Measurements from ENCODE around the gene FUS.
"Not testable (repeated sequence)": the region's sequence is repeated elsewhere in the genome, so short reads cannot be mapped to it uniquely, and the experiment has no call there.

Gene FUS

DNA sequence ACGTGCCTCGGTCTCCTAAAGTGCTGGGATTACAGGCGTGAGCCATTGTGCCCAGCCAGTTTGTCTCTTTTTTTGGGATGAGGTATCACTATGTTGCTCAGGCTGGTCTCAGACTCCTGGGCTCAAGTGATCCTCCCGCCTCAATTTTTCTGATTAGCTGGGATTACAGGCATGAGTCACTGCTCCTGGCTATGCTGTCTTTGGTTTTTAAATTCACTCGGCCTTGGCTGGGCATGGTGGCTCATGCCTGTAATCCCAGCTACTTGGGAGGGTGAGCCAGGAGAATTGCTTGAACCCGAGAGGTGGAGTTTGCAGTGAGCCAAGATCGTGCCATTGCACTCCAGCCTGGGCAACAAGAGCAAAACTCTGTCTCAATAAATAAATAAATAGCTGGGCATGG is 35.5 kb upstream of the FUS start:
- not testable (repeated sequence) for H3K4me3 ChIP-seq (ENCODE audit: low read length); DNase-seq (ENCODE audit: low read depth, low spot score); H3K27ac ChIP-seq (ENCODE audit: low read length); H3K27me3 ChIP-seq (ENCODE audit: control insufficient read depth, insufficient read depth, low read length); H3K9me3 ChIP-seq (ENCODE audit: control insufficient read depth, insufficient read depth, low read length); H3K36me3 ChIP-seq (ENCODE audit: control insufficient read depth, insufficient read depth, low read length)
- peaks cover 12% of the 10 kb centered on the region for H3K4me1 ChIP-seq (ENCODE audit: control insufficient read depth, insufficient read depth, low read length)
- no CpG with 5 or more reads among the region's 7 CpGs for WGBS (ENCODE audit: insufficient coverage, insufficient read length)

DNA sequence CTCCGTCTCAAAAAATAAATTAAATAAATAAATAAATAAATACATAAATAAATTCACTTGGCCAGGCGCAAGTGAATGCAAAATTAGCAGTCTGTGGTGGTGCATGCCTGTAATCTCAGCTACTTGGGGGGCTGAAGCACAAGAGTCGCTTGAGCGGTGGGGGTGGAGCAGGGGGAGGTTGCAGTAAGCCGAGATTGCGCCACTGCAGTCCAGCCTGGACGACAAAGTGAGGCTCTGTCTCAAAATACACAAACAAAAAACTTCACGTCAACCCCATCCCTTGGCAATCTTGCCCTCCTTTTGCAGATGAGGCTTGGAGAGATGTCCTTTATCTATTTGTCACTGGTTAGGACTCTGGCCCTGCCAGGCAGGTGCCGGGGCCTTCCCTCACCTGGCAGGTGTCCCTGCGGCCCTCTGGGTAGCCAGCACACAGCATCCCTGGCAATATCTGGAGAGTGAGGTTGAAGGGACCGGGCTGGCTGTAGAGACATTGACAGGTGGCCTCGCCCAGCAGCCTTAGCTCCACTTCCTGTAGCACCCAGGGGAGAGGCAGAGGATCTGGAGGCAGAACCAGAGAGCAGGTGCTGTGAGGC is 34.4 kb upstream of the FUS start:
- no peak for DNase-seq (ENCODE audit: low read depth, low spot score)
- no peak overlapping the region for H3K4me3 ChIP-seq (ENCODE audit: low read length)
- no peaks in the 10 kb centered on the region for H3K27me3 ChIP-seq (ENCODE audit: control insufficient read depth, insufficient read depth, low read length)
- no peak overlapping the region for H3K27ac ChIP-seq (ENCODE audit: low read length)
- H3K9me3 ChIP-seq (ENCODE audit: control insufficient read depth, insufficient read depth, low read length): no peaks in the 10 kb centered on the region
- WGBS (ENCODE audit: insufficient coverage, insufficient read length): no CpG with 5 or more reads among the region's 12 CpGs
- no peaks in the 10 kb centered on the region for H3K36me3 ChIP-seq (ENCODE audit: control insufficient read depth, insufficient read depth, low read length)
- H3K4me1 ChIP-seq (ENCODE audit: control insufficient read depth, insufficient read depth, low read length): peaks cover 14% of the 10 kb centered on the region

DNA sequence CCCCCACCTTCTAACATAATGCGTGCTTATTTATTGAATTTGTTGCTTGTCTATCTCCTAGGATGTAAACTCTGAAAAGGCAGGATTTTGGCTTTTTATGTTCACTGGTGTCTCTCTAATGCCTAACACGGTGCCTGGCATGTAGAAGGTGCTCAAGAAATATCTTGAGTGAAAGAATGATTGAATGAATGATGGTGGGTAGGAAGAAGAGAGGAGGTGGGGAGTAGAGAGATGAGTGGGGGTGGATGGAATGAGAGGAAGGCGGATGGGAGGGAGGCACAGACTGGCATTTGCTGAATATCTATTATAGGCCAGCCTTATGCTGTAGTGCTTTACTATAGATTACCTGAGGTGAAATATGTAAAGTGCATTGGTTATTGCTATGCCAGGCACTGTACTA is 32.4 kb upstream of the FUS start:
- Histone ChIP-seq H3K4me3 (ENCODE audit: low read length) (no peak overlapping the region), H3K36me3 (ENCODE audit: control insufficient read depth, insufficient read depth, low read length) (no peaks in the 10 kb centered on the region), H3K27me3 (ENCODE audit: control insufficient read depth, insufficient read depth, low read length) (no peaks in the 10 kb centered on the region), H3K9me3 (ENCODE audit: control insufficient read depth, insufficient read depth, low read length) (no peaks in the 10 kb centered on the region), H3K27ac (ENCODE audit: low read length) (no peak overlapping the region), H3K4me1 (ENCODE audit: control insufficient read depth, insufficient read depth, low read length) (peaks cover 8% of the 10 kb centered on the region)
- no peak for DNase-seq (ENCODE audit: low read depth, low spot score)
- no CpG with 5 or more reads among the region's 3 CpGs for WGBS (ENCODE audit: insufficient coverage, insufficient read length)

DNA sequence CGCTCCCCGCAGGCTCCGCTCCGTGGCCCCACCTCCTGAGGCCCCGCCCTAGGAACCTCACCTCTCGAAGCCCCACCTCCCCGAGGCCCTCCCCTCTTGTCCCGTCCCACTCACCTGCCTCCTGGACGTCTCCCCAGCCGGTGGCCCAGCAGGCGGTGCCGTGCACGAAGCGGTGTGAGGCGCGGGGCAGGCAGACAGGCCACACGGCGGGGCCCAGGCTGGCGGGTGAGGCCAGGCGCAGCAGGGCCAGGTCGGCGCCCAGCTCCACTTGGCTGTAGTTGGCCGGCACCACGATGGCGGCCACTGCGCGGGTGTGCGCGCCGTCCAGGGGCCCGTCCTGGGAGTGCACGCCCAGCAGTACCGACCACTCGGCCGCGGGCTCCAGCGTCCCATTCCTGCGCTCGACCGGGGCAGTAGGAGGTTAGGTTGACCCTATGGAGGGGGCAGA is 31.6 kb upstream of the FUS start:
- no peak for DNase-seq (ENCODE audit: low read depth, low spot score)
- Histone ChIP-seq H3K4me3 (ENCODE audit: low read length) (peak overlapping the region; percentile 35; the same call in 1 of the 2 replicates), H3K27ac (ENCODE audit: low read length) (no peak overlapping the region), H3K4me1 (ENCODE audit: control insufficient read depth, insufficient read depth, low read length) (peaks cover 5% of the 10 kb centered on the region; the same call in 1 of the 2 replicates), H3K9me3 (ENCODE audit: control insufficient read depth, insufficient read depth, low read length) (no peaks in the 10 kb centered on the region), H3K36me3 (ENCODE audit: control insufficient read depth, insufficient read depth, low read length) (no peaks in the 10 kb centered on the region), H3K27me3 (ENCODE audit: control insufficient read depth, insufficient read depth, low read length) (no peaks in the 10 kb centered on the region)
- no CpG with 5 or more reads among the region's 40 CpGs for WGBS (ENCODE audit: insufficient coverage, insufficient read length)

DNA sequence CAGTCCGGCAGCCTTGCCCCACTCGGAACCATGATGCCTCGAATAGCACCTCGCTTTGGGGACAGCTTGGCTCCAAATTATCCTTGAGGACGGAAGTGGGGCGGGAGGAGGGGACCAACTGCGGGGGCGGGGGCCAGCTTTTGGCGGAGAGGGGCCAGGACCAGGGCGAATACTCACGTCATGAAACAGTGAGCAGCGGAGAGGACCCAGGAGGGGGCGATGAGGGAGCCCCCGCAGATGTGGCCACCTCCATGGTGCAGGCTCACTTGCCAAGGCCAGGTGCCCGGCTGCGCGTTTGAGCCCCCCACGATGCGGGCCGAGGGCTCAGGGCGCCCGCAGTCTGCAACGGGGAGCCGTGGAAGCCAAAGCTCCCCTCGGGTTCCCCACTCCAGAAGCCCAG is 31.0 kb upstream of the FUS start:
- DNase-seq (ENCODE audit: low read depth, low spot score): no peak
- Histone ChIP-seq H3K4me3 (ENCODE audit: low read length) (no peak overlapping the region), H3K27me3 (ENCODE audit: control insufficient read depth, insufficient read depth, low read length) (no peaks in the 10 kb centered on the region), H3K9me3 (ENCODE audit: control insufficient read depth, insufficient read depth, low read length) (no peaks in the 10 kb centered on the region), H3K27ac (ENCODE audit: low read length) (no peak overlapping the region), H3K4me1 (ENCODE audit: control insufficient read depth, insufficient read depth, low read length) (peaks cover 5% of the 10 kb centered on the region; the same call in 1 of the 2 replicates), H3K36me3 (ENCODE audit: control insufficient read depth, insufficient read depth, low read length) (no peaks in the 10 kb centered on the region)
- no CpG with 5 or more reads among the region's 25 CpGs for WGBS (ENCODE audit: insufficient coverage, insufficient read length)

DNA sequence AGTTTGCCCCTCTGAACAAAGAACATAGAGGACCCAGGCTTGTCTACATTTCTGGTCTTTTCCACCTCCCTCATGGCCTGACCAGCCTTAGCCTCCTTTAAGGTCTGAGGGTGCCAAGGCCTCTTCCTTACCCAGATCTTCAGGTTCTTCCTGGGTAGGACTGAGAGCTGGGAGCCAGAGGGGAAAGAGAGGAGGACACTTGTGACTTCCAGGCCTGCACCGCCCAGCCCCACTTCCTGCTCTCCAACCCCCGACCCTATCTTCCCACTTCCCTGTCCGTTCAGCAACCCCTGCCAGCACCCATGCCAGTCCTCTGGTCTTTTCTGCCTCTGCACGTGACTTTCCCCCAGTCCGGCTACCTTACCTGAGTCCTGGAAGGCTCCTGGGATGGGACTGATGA is 30.6 kb upstream of the FUS start:
- Histone ChIP-seq H3K4me1 (ENCODE audit: control insufficient read depth, insufficient read depth, low read length) (peaks cover 5% of the 10 kb centered on the region; the same call in 1 of the 2 replicates), H3K4me3 (ENCODE audit: low read length) (no peak overlapping the region), H3K36me3 (ENCODE audit: control insufficient read depth, insufficient read depth, low read length) (no peaks in the 10 kb centered on the region), H3K9me3 (ENCODE audit: control insufficient read depth, insufficient read depth, low read length) (no peaks in the 10 kb centered on the region), H3K27me3 (ENCODE audit: control insufficient read depth, insufficient read depth, low read length) (no peaks in the 10 kb centered on the region), H3K27ac (ENCODE audit: low read length) (no peak overlapping the region)
- WGBS (ENCODE audit: insufficient coverage, insufficient read length): no CpG with 5 or more reads among the region's 5 CpGs
- no peak for DNase-seq (ENCODE audit: low read depth, low spot score)

DNA sequence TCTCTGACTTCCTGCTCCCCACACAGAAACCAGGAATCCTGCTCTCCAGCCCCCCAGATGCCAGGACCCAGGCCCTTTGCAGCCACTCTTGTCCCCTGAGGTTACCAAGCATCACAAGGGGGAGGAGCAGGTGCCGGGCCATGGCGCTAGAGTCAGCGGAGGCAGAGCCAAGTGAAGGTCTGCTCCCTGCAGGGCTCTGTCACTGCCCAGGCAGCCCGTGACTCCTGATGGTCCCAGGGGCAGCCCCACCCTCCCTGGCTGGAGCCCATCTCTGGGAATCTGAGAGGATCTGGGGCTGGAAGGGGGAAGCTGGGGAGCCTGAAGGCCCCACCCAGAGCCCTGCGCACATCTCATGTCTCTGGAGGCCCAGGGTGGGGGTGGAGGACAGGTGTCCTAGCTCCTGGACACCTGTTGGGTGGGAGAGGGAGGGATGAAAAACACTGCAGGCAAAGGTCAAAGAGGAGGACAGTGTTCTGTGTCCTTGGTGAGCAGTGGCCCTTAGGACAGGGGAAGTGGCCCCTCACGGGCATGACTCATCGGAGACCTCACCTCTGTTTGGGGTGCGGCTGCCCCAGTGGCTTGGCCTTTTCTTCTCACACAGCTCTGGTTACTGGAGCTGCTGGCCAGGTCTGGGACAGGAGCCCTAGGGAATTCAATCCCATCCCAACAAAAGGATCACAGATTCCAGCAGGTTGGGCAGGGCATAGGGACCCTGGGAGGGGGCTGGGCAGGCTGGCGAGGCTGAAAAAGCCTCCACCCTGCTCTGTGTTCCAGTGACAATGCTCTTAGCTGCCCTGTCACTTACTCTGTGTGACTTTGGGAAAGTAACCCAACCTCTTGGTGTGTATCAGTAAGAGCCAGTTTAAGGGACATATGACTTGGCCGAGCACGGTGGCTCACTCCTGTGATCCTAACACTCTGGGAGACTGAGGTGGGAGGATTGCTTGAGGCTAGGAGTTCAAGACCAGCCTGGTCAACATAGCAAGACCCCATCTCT is 29.7 kb upstream of the FUS start, which contains the start of gene PRSS36:
TSS of gene PRSS36 (minus strand) at position 173 of the 997 bp plus-strand sequence. CDS start at position 142, 31 bp downstream.
- Histone ChIP-seq H3K36me3 (ENCODE audit: control insufficient read depth, insufficient read depth, low read length) (no peaks in the 10 kb centered on the region), H3K9me3 (ENCODE audit: control insufficient read depth, insufficient read depth, low read length) (no peaks in the 10 kb centered on the region), H3K4me3 (ENCODE audit: low read length) (no peak within 1 kb of the TSS), H3K27me3 (ENCODE audit: control insufficient read depth, insufficient read depth, low read length) (no peaks in the 10 kb centered on the region), H3K4me1 (ENCODE audit: control insufficient read depth, insufficient read depth, low read length) (peaks cover 5% of the 10 kb centered on the region; the same call in 1 of the 2 replicates), H3K27ac (ENCODE audit: low read length) (no peak within 1 kb of the TSS)
- WGBS (ENCODE audit: insufficient coverage, insufficient read length): no CpG with 5 or more reads among the region's 11 CpGs
- DNase-seq (ENCODE audit: low read depth, low spot score): no peak

DNA sequence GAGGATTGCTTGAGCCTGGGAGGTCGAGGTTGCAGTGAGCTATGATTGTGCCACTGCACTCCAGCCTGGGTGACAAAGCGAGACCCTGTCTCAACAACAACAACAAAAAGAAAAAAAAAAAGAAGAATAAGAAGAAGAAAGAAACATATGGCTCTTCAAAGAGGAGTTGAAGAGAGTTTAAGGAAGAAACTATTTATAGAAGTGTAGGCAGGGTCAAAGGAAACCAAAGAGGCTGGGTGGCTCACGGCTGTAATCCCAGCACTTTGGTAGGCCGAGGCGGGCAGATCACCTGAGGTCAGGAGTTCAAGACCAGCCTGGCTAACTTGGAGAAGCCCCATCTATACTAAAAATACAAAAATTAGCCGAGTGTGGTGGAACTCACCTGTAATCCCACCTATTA is 29.0 kb upstream of the FUS start:
- not testable (repeated sequence) for H3K4me3 ChIP-seq (ENCODE audit: low read length); H3K27ac ChIP-seq (ENCODE audit: low read length); H3K27me3 ChIP-seq (ENCODE audit: control insufficient read depth, insufficient read depth, low read length); DNase-seq (ENCODE audit: low read depth, low spot score); H3K36me3 ChIP-seq (ENCODE audit: control insufficient read depth, insufficient read depth, low read length); H3K4me1 ChIP-seq (ENCODE audit: control insufficient read depth, insufficient read depth, low read length); H3K9me3 ChIP-seq (ENCODE audit: control insufficient read depth, insufficient read depth, low read length)
- WGBS (ENCODE audit: insufficient coverage, insufficient read length): no CpG with 5 or more reads among the region's 6 CpGs

DNA sequence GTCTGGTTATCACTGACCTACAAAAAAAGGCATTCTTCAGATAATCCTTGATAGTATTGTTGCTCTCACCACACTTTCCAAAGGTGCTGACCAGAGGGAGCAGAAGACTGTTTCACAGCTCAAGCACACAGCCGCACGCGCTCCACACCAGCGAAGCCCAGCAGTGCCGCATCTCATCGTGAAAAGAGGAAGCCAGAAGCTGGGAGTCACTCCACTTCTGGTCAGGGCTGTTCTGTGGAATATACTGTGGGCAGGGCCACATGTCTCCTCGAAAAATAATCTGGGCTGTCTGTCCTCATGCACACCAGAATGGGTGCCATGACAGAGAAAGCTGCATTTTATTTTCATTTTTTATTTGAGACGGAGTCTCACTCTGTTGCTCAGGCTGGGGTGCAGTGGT is 22.8 kb upstream of the FUS start:
- H3K27me3 ChIP-seq (ENCODE audit: control insufficient read depth, insufficient read depth, low read length): no peaks in the 10 kb centered on the region
- WGBS (ENCODE audit: insufficient coverage, insufficient read length): no CpG with 5 or more reads among the region's 8 CpGs
- no peaks in the 10 kb centered on the region for H3K36me3 ChIP-seq (ENCODE audit: control insufficient read depth, insufficient read depth, low read length)
- H3K27ac ChIP-seq (ENCODE audit: low read length): no peak overlapping the region
- H3K4me3 ChIP-seq (ENCODE audit: low read length): no peak overlapping the region
- no peak for DNase-seq (ENCODE audit: low read depth, low spot score)
- H3K9me3 ChIP-seq (ENCODE audit: control insufficient read depth, insufficient read depth, low read length): no peaks in the 10 kb centered on the region
- no peaks in the 10 kb centered on the region for H3K4me1 ChIP-seq (ENCODE audit: control insufficient read depth, insufficient read depth, low read length)

DNA sequence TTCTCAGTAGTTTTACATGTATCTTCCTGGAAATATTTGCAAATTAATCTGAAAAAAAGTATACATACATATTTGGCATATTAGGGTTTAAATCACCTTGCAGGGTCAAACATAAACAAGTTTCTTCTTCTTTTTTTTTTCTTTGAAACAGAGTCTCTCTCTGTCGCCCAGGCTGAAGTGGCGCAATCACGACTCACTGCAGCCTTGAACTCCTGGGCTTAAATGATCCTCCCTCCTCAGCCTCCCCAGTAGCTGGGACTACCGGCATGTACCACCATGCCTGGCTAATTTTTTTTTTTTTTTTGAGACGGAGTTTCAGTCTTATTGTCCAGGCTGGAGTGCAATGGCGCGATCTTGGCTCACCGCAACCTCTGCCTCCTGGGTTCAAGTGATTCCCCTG is 12.6 kb upstream of the FUS start:
- Histone ChIP-seq H3K27me3 (ENCODE audit: control insufficient read depth, insufficient read depth, low read length) (no peaks in the 10 kb centered on the region), H3K9me3 (ENCODE audit: control insufficient read depth, insufficient read depth, low read length) (no peaks in the 10 kb centered on the region), H3K27ac (ENCODE audit: low read length) (no peak overlapping the region), H3K4me3 (ENCODE audit: low read length) (no peak overlapping the region), H3K36me3 (ENCODE audit: control insufficient read depth, insufficient read depth, low read length) (no peaks in the 10 kb centered on the region), H3K4me1 (ENCODE audit: control insufficient read depth, insufficient read depth, low read length) (no peaks in the 10 kb centered on the region; the same call in 1 of the 2 replicates)
- no peak for DNase-seq (ENCODE audit: low read depth, low spot score)
- no CpG with 5 or more reads among the region's 8 CpGs for WGBS (ENCODE audit: insufficient coverage, insufficient read length)
